NCI-H2107 treated with DMSO at 0.1 percent for 48 hours (cell line): ENCODE measurements around the gene JUNB.
"Not testable (repeated sequence)": the region's sequence is repeated elsewhere in the genome, so short reads cannot be mapped to it uniquely, and the experiment has no call there.

Experiments used
- DNase-seq: peaks from one replicate; lab custom pipeline; 2025; ENCODE audit not compliant: unreplicated experiment; lab: John Stamatoyannopoulos, UW

JUNB gene

GRCh38 chr19:12802267-12803106, 11.2 kb downstream of the JUNB start:
- DNase-seq = peak; percentile 42

- DNase-seq = no peak
Observed at GRCh38 chr19:12804051-12804450, 12.8 kb downstream of the JUNB start.

GRCh38 chr19:12806242-12807081, 15.2 kb downstream of the JUNB start, which contains the start of gene RNASEH2A:
Gene RNASEH2A, plus strand, starts transcription at chr19:12806584. Its CDS starts 90 bp downstream, at chr19:12806674.
- DNase-seq = peak; percentile 67

- DNase-seq = no peak
Observed at GRCh38 chr19:12815088-12815487, 23.8 kb downstream of the JUNB start.

- DNase-seq = not testable (repeated sequence)
Observed at GRCh38 chr19:12817188-12817587, 25.9 kb downstream of the JUNB start.

GRCh38 chr19:12817810-12818209, 26.5 kb downstream of the JUNB start:
- not testable (repeated sequence) for DNase-seq

GRCh38 chr19:12821761-12822160, 30.5 kb downstream of the JUNB start:
- no peak for DNase-seq

GRCh38 chr19:12825254-12826131, 34.2 kb downstream of the JUNB start:
- no peak for DNase-seq

GRCh38 chr19:12828494-12828893, 37.2 kb downstream of the JUNB start:
- DNase-seq = peak; percentile 56

GRCh38 chr19:12833418-12833737, 42.1 kb downstream of the JUNB start:
- DNase-seq = no peak

GRCh38 chr19:12833738-12834565, 42.7 kb downstream of the JUNB start:
- no peak for DNase-seq

GRCh38 chr19:12834566-12834943, 43.3 kb downstream of the JUNB start, which contains the start of gene RTBDN:
Gene RTBDN, minus strand, starts transcription at chr19:12834579. Its CDS starts 4,600 bp downstream, at chr19:12829979.
- no peak for DNase-seq

GRCh38 chr19:12834976-12835757, 43.9 kb downstream of the JUNB start:
- no peak for DNase-seq

- DNase-seq = no peak
Observed at GRCh38 chr19:12836529-12836863, 45.2 kb downstream of the JUNB start.

GRCh38 chr19:12837225-12837624, 45.9 kb downstream of the JUNB start:
- DNase-seq = no peak

- DNase-seq = peak; percentile 19
Observed at GRCh38 chr19:12838182-12838885, 47.0 kb downstream of the JUNB start, which contains the start of gene MAST1. Gene MAST1, plus strand, starts transcription at chr19:12838515. Its CDS starts 58 bp downstream, at chr19:12838573.

GRCh38 chr19:12838886-12839756, 47.8 kb downstream of the JUNB start:
- DNase-seq = no peak
